Coronary artery (tissue), 2 donors: ENCODE measurements around the gene C15orf40.
"Not testable (repeated sequence)": the region's sequence is repeated elsewhere in the genome, so short reads cannot be mapped to it uniquely, and the experiment has no call there.

Experiments used
- DNase-seq: peaks from one replicate; pipeline ENCODE4 v3.0.0-alpha.2; 2017; ENCODE audit warnings: low spot score
- H3K27ac ChIP-seq, 2 donors: fragments of 200-600 bp; sonication (generic); one replicate each; pipeline ENCODE4 v1.5.1; 2016 to 2019
- H3K4me3 ChIP-seq: fragments of 200-600 bp; sonication (generic); 2 replicates; pipeline ENCODE4 v1.5.1; 2016; ENCODE audit warnings: mild to moderate bottlenecking, moderate library complexity
- CTCF ChIP-seq: fragments of 200-600 bp; sonication (generic); IDR thresholded peaks from one replicate; pipeline ENCODE4 v1.5.1; 2019; ENCODE audit warnings: antibody characterized with exemption

The C15orf40 gene

GRCh38 chr15:83039206-83039605, 27.8 kb upstream of the C15orf40 start:
- TF ChIP-seq CTCF, result no peak
- Histone ChIP-seq H3K27ac (no peak overlapping the region), H3K4me3 (no peak overlapping the region)
- no peak for DNase-seq

DNA sequence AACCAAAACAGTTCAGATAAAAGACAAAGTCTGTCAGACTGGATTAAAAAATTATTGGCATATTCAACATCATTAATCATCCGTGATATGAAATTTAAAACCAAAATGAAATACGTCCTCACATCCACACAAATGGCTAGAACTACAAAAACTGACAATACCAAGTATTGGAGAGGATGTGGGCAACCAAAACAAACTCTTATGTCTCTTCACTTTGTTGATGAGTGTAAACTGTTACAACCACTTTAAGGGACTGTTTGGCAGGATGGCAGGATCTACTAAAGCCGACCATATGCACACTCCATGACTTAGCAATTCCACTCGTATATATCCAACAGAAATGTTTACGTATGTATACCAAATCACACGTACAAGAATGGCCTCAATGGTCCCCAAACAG, 24.8 kb upstream of the C15orf40 start:
- Histone ChIP-seq H3K4me3 (no peak overlapping the region), H3K27ac (no peak overlapping the region)
- no peak for DNase-seq
- TF ChIP-seq CTCF, result no peak

GRCh38 chr15:83031234-83031633, 19.8 kb upstream of the C15orf40 start:
- H3K4me3 ChIP-seq, H3K27ac ChIP-seq, DNase-seq: not testable (repeated sequence)

DNA sequence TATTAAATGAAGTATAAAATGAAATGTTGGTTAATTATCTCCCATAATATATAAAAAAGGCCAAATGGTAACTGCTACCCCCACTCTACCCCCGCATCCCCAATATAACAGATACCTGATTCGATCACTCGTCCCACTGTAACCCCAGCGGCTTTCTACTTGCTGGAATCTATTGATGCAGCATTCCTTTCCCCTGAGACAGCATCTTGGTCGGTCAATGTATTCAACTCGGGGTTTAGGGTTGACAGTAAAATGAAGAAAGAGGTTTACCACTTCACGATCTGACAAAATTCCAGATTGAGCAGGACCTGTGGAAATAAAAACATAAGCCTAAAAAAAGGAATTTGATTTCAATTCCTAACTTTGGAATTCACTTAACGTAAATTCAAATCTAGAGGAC, 18.6 kb upstream of the C15orf40 start:
- H3K27ac ChIP-seq, result no peak overlapping the region
- H3K4me3 ChIP-seq, result no peak overlapping the region
- no peak for TF ChIP-seq CTCF
- DNase-seq, result no peak

DNA sequence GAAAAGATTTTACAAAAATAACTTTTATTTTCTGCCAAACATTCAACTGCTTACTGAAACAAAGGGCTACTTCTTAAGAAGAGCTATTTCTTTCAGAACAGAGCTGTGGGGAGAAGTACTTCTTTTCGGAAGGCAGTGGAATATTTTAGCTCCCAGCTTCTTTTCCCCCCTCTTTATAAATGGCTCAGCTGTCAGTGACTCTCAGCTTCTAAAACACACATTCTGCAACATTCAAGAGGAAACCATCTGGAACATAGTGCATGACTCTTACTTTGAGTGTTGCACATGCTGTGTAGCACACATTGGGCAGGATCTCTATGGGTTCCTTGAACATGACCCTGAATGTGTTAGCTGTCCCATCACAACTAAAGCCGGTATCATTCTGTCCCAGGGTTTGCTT, 7.0 kb upstream of the C15orf40 start:
- H3K27ac ChIP-seq, result no peak overlapping the region
- H3K4me3 ChIP-seq, result no peak overlapping the region
- TF ChIP-seq CTCF, result no peak
- no peak for DNase-seq

- H3K27ac ChIP-seq, result no peak overlapping the region
- DNase-seq, result no peak
- TF ChIP-seq CTCF, result no peak
These were observed 5.5 kb upstream of the C15orf40 start for GRCh38 chr15:83016906-83017305.

GRCh38 chr15:83015361-83015760, 3.9 kb upstream of the C15orf40 start:
- no peak for TF ChIP-seq CTCF
- Histone ChIP-seq H3K27ac (no peak overlapping the region), H3K4me3 (no peak overlapping the region)
- DNase-seq, result no peak

More at GRCh38 chr15:83016906-83017305, 5.5 kb upstream of the C15orf40 start:
- no peak overlapping the region for H3K4me3 ChIP-seq

- DNase-seq, result no peak
- H3K27ac ChIP-seq, result no peak overlapping the region
- no peak for TF ChIP-seq CTCF
- H3K4me3 ChIP-seq, result no peak overlapping the region
These were observed 2.8 kb upstream of the C15orf40 start for GRCh38 chr15:83014205-83014653.
